GM23248 (cell line): ENCODE measurements around the gene SPDYC. TPM values are rescaled to one million over a fixed set of nuclear protein-coding genes. Genes with fewer than 3 reads are reported as not detected.

Experiments used
- DNase-seq: peaks from one replicate; pipeline ENCODE4 v3.0.0-alpha.2; 2015
- H2AFZ ChIP-seq: fragments of 200-600 bp; sonication (generic); 2 replicates; pipeline ENCODE4 v1.6.1; 2016; ENCODE audit warnings: antibody characterized with exemption
- H3F3A ChIP-seq: fragments of 200-600 bp; sonication (generic); 2 replicates; pipeline ENCODE4 v1.6.1; 2016; ENCODE audit warnings: mild to moderate bottlenecking, antibody characterized with exemption, mixed run types; ENCODE audit not compliant: insufficient read depth
- H3K27ac ChIP-seq: fragments of 200-600 bp; sonication (generic); 2 replicates; pipeline ENCODE4 v1.5.1; 2016; ENCODE audit warnings: mild to moderate bottlenecking
- H3K27me3 ChIP-seq: fragments of 200-600 bp; sonication (generic); replicated peaks from 2 replicates; pipeline ENCODE4 v1.6.1; 2016; ENCODE audit warnings: mild to moderate bottlenecking; ENCODE audit not compliant: insufficient read depth
- H3K36me3 ChIP-seq: fragments of 200-600 bp; sonication (generic); 2 replicates; pipeline ENCODE4 v1.6.1; 2016; ENCODE audit warnings: low read depth, mild to moderate bottlenecking
- H3K4me1 ChIP-seq: fragments of 200-600 bp; sonication (generic); 2 replicates; pipeline ENCODE4 v1.6.1; 2016; ENCODE audit warnings: mild to moderate bottlenecking; ENCODE audit not compliant: insufficient read depth
- H3K4me2 ChIP-seq: fragments of 200-600 bp; sonication (generic); one replicate; pipeline ENCODE4 v1.6.1; 2016; ENCODE audit warnings: mild to moderate bottlenecking; ENCODE audit not compliant: unreplicated experiment
- H3K4me3 ChIP-seq: fragments of 200-600 bp; sonication (generic); 2 replicates; pipeline ENCODE4 v1.5.1; 2016; ENCODE audit warnings: mild to moderate bottlenecking
- H3K79me2 ChIP-seq: fragments of 200-600 bp; sonication (generic); 2 replicates; pipeline ENCODE4 v1.6.1; 2016; ENCODE audit warnings: mild to moderate bottlenecking; ENCODE audit not compliant: insufficient read depth
- H3K9ac ChIP-seq: fragments of 200-600 bp; sonication (generic); 2 replicates; pipeline ENCODE4 v1.6.1; 2016; ENCODE audit warnings: mild to moderate bottlenecking
- H3K9me2 ChIP-seq: fragments of 200-600 bp; sonication (generic); 2 replicates; pipeline ENCODE4 v1.6.1; 2016; ENCODE audit warnings: mixed run types, mild to moderate bottlenecking, moderate library complexity; ENCODE audit not compliant: insufficient read depth
- H3K9me3 ChIP-seq: fragments of 200-600 bp; sonication (generic); one replicate; pipeline ENCODE4 v1.6.1; 2017; ENCODE audit warnings: low read depth
- H4K20me1 ChIP-seq: fragments of 200-600 bp; sonication (generic); 2 replicates; pipeline ENCODE4 v1.6.0; 2016; ENCODE audit not compliant: insufficient read depth
- EZH2 ChIP-seq: fragments of 200-600 bp; sonication (generic); IDR thresholded peaks from 2 replicates; pipeline ENCODE4 v1.6.1; 2018; ENCODE audit warnings: antibody characterized with exemption, mild to moderate bottlenecking; ENCODE audit not compliant: insufficient read depth, poor library complexity, severe bottlenecking
- EZH2phosphoT487 ChIP-seq: fragments of 200-600 bp; sonication (generic); IDR thresholded peaks from 2 replicates; pipeline ENCODE4 v1.6.1; 2018; ENCODE audit warnings: antibody characterized with exemption, moderate library complexity, mild to moderate bottlenecking, low read depth; ENCODE audit not compliant: insufficient read depth
- WGBS, 2 experiments: methylation state at CpG; one replicate each; pipeline ENCODE4 v1.1.6; 2015 to 2017; ENCODE audit warnings: low lambda C conversion rate in 2 of 2, low coverage in 1 of 2; ENCODE audit errors: missing lambda C conversion rate in 2 of 2; 5-methylcytosine and 5-hydroxymethylcytosine counted together
- in situ Hi-C: fragments of 300-500 bp; cut with MboI; formaldehyde crosslinking; loops from 2 replicates; pipeline ENCODE4 v1.15.0; 2020
- polyA plus RNA-seq: library from polyadenylated mRNA; unstranded; fragments of >200 nt; fragmentation: Nextera tagmentation; extraction: Ambion mirVana; gene quantifications from 2 replicates; pipeline ENCODE4 v1.2.1, GENCODE V29; 2016
- total RNA-seq: library from RNA; depleted of rRNA; stranded (reverse); fragments of >200 nt; shearing (Covaris generic); gene quantifications from 2 replicates; pipeline ENCODE4 v1.2.3, GENCODE V29; 2014

SPDYC gene
- total and polyA plus RNA-seq, 2 experiments from 2014 or later: not detected

- H3K36me3 ChIP-seq: peaks cover 4% of the 10 kb centered on the region; the same call in 1 of the 2 replicates
- peak; percentile 95 for DNase-seq
- peak within 1 kb of the TSS; percentile 82 for H3K4me2 ChIP-seq
- TF ChIP-seq EZH2phosphoT487: no peak
- H3K27me3 ChIP-seq: no peaks in the 10 kb centered on the region
- peak within 1 kb of the TSS; percentile 84 for H3K4me3 ChIP-seq
- H2AFZ ChIP-seq: peak within 1 kb of the TSS; percentile 82
- H3K9me3 ChIP-seq: no peaks in the 10 kb centered on the region
- no peaks in the 10 kb centered on the region for H4K20me1 ChIP-seq
- in situ Hi-C loops: no loop called here
- H3K27ac ChIP-seq: peak within 1 kb of the TSS; percentile 98
- 1% methylated on average over 55 to 60 of the region's 60 CpGs for WGBS, 2 experiments
- no peaks in the 10 kb centered on the region for H3K9me2 ChIP-seq
- peaks cover 8% of the 10 kb centered on the region for H3K4me1 ChIP-seq
- peaks cover 37% of the 10 kb centered on the region for H3K79me2 ChIP-seq
- 0 out of 2 replicates have a peak, but pooled peaks cover 2% of the 10 kb centered on the region for H3F3A ChIP-seq
- peak within 1 kb of the TSS; percentile 98 for H3K9ac ChIP-seq
Observed at GRCh38 chr11:65134240-65134951, 35.6 kb upstream of the SPDYC start, which contains the start of gene SYVN1. TSS of gene SYVN1 (minus strand) at chr11:65134519. CDS start at chr11:65133601, 918 bp downstream.

- H3K9ac ChIP-seq: peak overlapping the region; percentile 98
- in situ Hi-C loops: no loop called here
- no peaks in the 10 kb centered on the region for H4K20me1 ChIP-seq
- no peak for TF ChIP-seq EZH2phosphoT487
- no peak for TF ChIP-seq EZH2
- no peaks in the 10 kb centered on the region for H3K27me3 ChIP-seq
- WGBS, 2 experiments: 1 to 3% methylated on average over 24 of the region's 24 CpGs
- peak overlapping the region; percentile 98 for H3K27ac ChIP-seq
- H3K9me2 ChIP-seq: no peaks in the 10 kb centered on the region
- H2AFZ ChIP-seq: peak overlapping the region; percentile 82
- peak overlapping the region; percentile 84 for H3K4me3 ChIP-seq
- DNase-seq: peak; percentile 95
- peaks cover 37% of the 10 kb centered on the region for H3K79me2 ChIP-seq
- H3K9me3 ChIP-seq: no peaks in the 10 kb centered on the region
- H3K36me3 ChIP-seq: 0 out of 2 replicates have a peak, but pooled peaks cover 4% of the 10 kb centered on the region
- no peaks in the 10 kb centered on the region for H3F3A ChIP-seq
- peak overlapping the region; percentile 82 for H3K4me2 ChIP-seq
- peaks cover 8% of the 10 kb centered on the region for H3K4me1 ChIP-seq
Observed at GRCh38 chr11:65134952-65135632, 34.9 kb upstream of the SPDYC start.

- Histone ChIP-seq H3K36me3 (0 out of 2 replicates have a peak, but pooled peaks cover 4% of the 10 kb centered on the region), H3K9ac (peak overlapping the region; percentile 98), H3K4me1 (peaks cover 8% of the 10 kb centered on the region), H3K79me2 (peaks cover 37% of the 10 kb centered on the region), H3K4me2 (peak overlapping the region; percentile 82), H3K27ac (peak overlapping the region; percentile 98; the same call in 1 of the 2 replicates), H3K9me2 (no peaks in the 10 kb centered on the region), H3K4me3 (peak overlapping the region; percentile 84), H3K27me3 (no peaks in the 10 kb centered on the region), H3K9me3 (no peaks in the 10 kb centered on the region), H4K20me1 (no peaks in the 10 kb centered on the region), H2AFZ (peak overlapping the region; percentile 82), H3F3A (no peaks in the 10 kb centered on the region)
- DNase-seq: no peak
- in situ Hi-C loops: no loop called here
- TF ChIP-seq EZH2phosphoT487: no peak
- no peak for TF ChIP-seq EZH2
- 49 to 53% methylated on average over 11 of the region's 11 CpGs for WGBS, 2 experiments
Observed at GRCh38 chr11:65135633-65136145, 34.3 kb upstream of the SPDYC start.

- no peaks in the 10 kb centered on the region for H3F3A ChIP-seq
- H3K27ac ChIP-seq: no peak overlapping the region
- H3K9ac ChIP-seq: no peak overlapping the region
- no peak overlapping the region for H3K4me2 ChIP-seq
- H4K20me1 ChIP-seq: no peaks in the 10 kb centered on the region
- H3K36me3 ChIP-seq: 0 out of 2 replicates have a peak, but pooled peaks cover 4% of the 10 kb centered on the region
- H3K4me3 ChIP-seq: no peak overlapping the region
- H3K79me2 ChIP-seq: peaks cover 28% of the 10 kb centered on the region
- DNase-seq: no peak
- no peaks in the 10 kb centered on the region for H3K9me3 ChIP-seq
- peaks cover 8% of the 10 kb centered on the region for H3K4me1 ChIP-seq
- H3K9me2 ChIP-seq: no peaks in the 10 kb centered on the region
- WGBS, 2 experiments: 86 to 87% methylated on average over 15 of the region's 15 CpGs
- in situ Hi-C loops: no loop called here
- TF ChIP-seq EZH2phosphoT487 (no peak), EZH2 (no peak)
- H2AFZ ChIP-seq: no peak overlapping the region
- no peaks in the 10 kb centered on the region for H3K27me3 ChIP-seq
Observed at GRCh38 chr11:65136515-65137096, 33.4 kb upstream of the SPDYC start.
